ENCODE data around the gene ADAM15.

The ADAM15 gene

DNA sequence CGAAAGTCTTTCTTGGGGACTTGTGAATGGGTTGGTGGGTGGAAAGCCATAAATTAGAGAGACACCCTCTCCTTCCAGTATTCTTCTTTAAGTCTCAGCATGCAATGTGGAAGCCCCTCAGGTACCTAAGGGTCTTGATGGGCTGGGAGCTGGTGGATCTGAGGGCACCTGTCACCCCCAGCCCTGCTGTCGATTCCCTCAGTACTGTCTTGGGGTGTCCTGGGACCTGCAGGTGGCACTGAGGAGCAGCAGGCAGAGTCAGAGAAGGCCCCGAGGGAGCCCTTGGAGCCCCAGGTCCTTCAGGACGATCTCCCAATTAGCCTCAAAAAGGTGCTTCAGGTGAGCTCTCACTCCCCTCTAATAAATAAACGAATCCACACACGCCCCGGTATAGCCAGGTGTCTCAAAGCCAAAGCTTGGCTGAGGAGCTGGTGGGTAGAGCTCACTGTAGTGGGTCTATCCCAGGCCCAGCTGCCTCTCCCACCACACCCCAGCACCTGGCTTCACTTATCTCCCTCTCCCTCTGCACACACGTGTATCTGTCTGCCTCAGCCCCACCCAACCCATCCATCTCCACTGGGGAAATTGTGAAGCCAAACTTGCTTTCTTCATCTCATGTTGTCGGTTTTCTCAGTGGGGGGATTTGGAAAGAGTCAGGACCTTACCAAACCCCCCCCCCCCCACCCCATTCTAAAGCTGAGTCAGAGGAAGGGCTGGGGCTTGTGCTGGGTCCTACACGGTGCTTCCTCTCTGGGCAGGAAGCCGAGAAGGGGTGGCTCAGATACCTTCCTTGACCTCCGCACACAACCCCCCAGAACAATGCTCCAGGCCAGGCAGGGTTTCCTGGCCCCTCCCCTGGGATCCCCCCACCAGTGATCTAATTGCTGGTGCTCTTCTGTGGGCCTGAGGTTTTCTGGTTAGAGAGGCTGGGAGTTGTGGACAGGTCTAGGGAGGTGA lies 1.6 kb downstream of the ADAM15 start:
- peak; percentile 61 for DNase-seq

DNA sequence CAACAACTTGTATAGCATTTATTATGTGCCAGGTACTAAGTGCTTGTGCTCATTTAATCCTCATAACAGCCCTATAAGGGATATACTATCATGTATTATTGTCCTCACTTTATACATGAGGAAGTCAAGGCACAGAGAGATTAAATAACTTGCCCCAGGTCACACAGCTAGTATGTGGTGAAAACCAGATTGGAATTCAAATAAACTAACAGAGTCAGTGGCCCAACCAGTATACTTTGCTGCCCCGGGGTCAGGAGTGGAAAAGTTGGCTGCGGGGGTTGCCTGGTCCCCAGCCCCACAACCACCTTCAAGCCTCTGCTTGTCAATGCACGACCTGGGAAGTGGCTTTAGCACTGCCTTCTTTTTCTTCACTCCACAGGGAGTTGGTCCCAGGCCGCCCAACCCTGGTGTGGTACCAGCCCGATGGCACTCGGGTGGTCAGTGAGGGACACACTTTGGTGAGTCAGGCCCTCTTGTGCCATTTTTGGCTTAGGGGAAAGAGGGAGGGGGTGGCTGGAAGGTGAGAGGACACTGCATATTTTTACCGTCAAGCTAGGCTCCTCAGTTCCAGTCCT lies 2.5 kb downstream of the ADAM15 start:
- DNase-seq, result no peak

DNA sequence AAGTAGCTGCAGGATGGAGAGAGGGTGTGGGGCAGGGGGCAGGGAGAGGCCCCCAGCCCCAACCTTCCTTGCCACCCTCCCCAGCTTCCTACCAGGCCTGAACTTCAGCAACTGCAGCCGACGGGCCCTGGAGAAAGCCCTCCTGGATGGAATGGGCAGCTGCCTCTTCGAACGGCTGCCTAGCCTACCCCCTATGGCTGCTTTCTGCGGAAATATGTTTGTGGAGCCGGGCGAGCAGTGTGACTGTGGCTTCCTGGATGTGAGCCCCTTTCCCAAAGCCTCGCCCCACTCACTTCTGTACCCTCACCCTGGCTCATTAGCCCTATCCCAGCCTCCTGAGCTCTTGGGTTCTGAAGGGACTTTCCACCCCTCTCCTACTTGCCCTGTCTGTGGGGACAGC lies 6.0 kb downstream of the ADAM15 start:
- DNase-seq, result no peak

DNA sequence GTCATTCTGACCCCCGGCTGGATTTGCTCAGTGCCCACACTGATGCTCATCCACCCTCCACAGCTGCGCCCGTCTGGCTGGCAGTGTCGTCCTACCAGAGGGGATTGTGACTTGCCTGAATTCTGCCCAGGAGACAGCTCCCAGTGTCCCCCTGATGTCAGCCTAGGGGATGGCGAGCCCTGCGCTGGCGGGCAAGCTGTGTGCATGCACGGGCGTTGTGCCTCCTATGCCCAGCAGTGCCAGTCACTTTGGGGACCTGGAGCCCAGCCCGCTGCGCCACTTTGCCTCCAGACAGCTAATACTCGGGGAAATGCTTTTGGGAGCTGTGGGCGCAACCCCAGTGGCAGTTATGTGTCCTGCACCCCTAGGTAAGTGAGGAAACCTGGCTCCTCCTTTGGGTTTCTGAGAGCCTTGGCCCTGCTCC lies 6.7 kb downstream of the ADAM15 start:
- no peak for DNase-seq

DNA sequence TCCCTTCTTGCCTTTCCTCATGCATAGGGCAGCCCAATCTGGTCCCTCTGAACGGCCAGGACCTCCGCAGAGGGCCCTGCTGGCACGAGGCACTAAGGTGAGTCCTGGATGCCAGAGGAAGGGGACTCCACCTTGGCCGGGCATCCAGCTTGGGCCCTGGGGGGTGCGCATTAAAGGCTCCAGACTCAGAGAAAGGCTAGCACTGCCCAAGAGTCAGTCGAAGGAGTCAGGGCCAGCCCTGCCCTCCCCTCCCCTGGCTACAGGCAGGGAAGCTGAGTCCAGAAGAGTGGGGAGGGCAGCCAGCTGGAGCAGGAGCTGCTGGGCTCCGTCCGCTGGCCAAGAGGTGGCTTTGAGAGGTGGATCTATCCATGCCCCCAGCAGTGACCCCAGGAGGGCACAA lies 9.6 kb downstream of the ADAM15 start:
- no peak for DNase-seq

DNA sequence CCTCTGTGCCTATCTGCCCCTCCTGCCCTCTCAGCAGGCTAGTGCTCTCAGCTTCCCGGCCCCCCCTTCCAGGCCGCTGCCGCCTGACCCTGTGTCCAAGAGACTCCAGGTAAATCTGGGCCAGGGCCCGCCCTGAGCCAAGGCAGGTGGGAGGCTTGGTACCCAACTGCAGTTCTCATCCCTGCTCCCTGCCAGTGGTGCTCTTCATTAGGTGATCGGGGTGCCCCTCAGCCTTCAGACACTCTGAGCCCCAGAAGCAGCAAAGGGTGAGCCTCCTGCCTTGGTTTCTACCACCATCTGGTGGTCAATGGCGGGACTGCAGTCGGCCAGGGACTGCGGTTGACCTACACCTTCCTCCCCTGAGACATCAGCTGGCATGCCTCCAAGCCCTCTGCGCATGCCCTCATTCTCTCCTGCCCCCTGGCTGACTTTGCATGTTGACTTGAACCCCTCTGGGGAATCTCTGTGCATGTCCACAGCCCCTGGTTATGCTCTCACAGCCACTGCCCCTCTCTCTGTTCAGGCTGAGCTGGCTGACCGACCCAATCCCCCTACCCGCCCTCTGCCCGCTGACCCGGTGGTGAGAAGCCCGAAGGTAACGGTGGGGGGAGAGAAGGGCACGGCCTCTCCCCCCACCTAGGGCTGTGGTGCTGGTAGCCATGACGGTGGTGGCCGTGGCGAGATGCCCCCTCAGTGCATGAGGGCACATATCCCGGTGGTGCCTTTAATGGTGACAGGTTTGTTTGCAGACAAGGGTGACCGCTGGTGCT lies 10.4 kb downstream of the ADAM15 start:
- DNase-seq, result peak; percentile 100

DNA sequence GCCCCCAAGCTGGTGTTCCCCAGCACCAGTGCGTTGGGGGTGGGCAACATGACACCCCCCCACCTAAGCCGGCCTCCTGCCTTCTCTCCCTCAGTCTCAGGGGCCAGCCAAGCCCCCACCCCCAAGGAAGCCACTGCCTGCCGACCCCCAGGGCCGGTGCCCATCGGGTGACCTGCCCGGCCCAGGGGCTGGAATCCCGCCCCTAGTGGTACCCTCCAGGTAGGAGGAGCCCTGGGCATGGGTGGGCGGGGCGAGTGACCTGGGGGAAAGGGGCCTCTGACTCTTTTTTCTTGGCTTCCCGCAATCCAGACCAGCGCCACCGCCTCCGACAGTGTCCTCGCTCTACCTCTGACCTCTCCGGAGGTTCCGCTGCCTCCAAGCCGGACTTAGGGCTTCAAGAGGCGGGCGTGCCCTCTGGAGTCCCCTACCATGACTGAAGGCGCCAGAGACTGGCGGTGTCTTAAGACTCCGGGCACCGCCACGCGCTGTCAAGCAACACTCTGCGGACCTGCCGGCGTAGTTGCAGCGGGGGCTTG lies 11.1 kb downstream of the ADAM15 start:
- DNase-seq, result no peak

DNA sequence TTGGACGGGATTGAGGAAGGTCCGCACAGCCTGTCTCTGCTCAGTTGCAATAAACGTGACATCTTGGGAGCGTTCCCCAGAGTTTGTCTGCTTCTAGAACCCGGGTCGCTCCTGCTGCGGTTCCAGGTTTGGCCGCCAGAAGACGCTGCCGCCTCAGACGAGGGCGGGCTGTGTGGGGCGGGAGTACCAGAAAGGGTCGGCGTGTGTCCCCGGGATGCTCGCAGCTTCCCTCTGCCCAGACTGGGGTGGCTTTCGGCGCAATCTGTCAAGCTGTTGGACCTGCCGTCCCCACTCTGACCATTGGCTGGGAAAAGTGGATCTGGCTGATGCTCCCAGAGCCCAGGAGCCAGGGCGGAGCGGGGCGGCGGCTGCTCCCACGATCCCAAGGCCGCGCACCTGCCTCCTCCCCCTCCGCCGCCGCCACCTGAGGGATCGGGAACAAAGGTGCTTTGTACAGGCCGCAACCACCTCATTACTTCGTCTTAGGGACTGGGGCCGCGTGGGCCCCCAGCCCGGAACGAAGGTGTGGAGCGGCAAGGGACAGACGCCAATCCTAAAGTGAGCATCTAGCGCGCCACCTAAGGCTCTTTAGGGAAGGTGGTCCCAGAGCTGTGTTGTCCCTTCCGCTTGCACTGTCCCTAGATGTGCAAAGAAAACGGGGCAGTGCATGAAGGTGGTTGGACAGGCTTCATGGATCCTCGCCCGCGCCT lies 11.7 kb downstream of the ADAM15 start:
- peak; percentile 93 for DNase-seq

DNA sequence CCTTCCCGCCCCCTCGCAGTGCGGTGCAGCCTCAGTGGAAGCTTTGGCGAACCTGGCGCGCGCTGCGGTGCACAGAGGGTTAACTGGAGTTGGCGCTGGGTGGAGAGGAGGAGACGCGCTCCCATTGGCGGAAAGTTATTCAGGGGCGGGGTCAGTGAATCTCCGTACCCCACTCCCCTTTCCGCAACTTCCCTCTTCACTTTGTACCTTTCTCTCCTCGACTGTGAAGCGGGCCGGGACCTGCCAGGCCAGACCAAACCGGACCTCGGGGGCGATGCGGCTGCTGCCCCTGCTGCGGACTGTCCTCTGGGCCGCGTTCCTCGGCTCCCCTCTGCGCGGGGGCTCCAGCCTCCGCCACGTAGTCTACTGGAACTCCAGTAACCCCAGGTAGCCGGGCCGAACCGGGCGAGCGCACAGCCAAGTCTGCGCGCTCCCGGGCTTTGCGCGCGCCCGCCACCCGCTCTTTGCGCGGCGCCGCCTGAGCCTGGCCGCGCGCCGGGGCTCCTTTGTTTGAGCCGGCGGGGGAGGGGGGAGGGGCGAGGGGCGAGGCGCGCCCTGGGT lies 12.5 kb downstream of the ADAM15 start, which contains the start of gene EFNA4:
Gene EFNA4 (plus strand): TSS at position 191 of the 561 bp plus-strand sequence. CDS start 84 bp downstream, at position 275.
- peak; percentile 88 for DNase-seq

DNA sequence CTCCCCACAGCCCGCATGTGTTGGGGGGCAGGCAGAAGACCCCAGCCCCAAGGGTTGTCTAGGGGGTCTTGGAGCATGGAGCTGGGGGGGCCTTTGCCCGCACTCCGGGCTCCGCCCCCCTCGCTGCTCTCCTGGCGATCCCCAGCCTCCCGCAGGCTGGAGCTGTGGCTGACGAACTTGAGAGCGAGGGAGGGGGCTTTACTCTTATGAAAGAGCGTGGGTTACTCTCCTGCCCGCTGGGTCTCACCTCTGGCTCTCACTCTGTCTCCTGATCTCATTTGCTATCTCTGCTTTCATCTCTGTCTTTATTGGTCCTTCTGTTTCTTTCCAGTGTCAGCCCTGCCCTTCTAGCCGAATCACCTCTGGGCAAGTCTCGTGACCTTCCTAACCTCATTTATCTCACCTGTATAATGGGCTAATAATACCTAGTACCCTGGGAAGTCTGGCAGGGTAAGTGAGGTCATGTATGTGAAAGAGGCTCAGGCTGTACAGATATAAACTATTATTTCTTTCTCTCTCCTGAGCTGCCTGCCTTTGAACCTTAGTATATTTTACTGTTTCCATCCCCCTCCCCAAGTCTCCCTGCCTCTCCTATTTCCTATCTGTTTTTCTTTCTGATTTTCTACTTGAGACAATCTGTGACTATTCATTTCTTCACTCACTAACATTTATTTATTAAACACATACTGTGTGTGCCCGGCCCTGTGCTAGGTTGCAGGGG lies 13.2 kb downstream of the ADAM15 start:
- DNase-seq, result peak; percentile 66

DNA sequence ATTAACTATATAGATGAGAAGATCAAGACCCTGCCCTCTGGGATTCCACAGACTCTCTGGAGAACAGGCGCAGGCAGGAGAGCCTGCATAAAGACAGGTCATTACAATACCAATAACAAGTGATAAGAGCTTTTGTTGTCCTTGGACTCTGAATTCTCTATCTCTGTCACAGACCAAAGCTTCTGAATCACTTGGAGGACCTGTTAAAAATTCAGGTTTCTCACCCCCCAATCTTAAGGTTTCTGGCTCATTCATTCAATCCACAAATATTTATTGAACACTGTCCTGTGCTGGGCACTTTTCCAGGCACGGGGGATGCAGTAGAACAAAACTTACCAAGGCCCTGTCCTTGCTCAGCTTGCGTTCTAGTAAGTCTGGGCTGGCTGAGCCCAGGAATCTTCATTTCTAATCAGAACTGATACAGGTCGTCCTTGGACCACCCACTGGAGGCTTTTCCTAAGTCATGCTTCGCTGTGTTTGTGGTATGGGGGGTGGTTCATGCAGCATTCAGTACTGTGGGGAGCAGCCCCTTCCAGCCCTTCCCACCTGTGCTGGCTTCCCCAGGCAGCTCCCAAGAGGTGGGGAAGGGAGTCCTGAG lies 13.8 kb downstream of the ADAM15 start:
- DNase-seq, result no peak

DNA sequence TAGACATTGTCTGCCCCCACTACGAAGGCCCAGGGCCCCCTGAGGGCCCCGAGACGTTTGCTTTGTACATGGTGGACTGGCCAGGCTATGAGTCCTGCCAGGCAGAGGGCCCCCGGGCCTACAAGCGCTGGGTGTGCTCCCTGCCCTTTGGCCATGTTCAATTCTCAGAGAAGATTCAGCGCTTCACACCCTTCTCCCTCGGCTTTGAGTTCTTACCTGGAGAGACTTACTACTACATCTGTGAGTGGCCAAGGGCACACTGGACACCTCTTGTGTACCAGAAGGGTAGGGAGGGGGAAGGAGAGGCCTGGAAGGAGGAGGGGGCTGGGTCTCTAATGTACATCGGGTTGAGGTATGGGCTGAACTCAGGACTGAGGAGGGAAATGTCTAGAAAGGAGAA lies 15.7 kb downstream of the ADAM15 start:
- DNase-seq, result no peak

DNA sequence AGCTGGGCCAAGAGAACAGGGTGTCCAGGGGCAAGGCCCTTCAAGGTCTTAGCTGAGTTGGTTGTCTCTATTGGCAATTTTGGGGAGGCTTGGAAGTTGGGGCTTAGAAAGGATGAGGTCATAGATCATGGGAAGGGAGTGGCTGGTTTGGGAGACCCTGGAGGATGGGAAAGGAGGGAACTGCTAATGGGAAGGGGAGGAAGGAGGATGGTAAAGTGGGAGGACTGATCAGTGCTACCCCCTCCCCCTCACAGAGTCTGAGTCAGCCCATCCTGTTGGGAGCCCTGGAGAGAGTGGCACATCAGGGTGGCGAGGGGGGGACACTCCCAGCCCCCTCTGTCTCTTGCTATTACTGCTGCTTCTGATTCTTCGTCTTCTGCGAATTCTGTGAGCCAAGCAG lies 17.5 kb downstream of the ADAM15 start:
- no peak for DNase-seq

DNA sequence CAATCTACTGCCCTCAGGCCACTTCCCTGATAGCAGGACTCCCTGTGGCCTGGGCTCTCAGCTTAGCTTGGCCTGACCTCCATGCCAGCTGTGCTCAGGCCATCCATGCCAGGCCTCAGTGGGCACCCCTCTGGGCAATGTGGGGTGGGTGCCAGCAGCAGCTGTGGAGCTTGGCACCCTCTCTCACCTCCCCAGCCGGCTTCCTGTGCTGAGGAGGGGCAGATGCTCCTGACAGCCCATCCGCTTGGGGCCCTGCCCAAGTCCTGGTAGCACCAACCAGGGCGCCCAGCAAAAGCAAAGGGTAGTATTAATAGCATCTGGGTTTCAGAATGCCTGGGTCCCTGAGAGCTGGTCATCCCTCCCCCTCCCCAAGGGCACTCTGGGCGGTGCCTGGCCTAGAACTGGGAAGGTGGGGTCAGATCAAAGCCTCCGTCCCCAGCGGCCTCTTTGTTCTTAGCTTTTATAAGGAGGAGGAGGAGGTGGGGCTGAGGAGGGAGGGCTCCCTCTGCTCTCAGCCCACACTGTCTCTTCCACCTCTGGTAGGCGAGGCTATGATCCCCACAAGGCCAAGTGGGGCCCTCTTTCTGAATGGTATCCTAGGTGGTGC lies 18.5 kb downstream of the ADAM15 start:
- no peak for DNase-seq

DNA sequence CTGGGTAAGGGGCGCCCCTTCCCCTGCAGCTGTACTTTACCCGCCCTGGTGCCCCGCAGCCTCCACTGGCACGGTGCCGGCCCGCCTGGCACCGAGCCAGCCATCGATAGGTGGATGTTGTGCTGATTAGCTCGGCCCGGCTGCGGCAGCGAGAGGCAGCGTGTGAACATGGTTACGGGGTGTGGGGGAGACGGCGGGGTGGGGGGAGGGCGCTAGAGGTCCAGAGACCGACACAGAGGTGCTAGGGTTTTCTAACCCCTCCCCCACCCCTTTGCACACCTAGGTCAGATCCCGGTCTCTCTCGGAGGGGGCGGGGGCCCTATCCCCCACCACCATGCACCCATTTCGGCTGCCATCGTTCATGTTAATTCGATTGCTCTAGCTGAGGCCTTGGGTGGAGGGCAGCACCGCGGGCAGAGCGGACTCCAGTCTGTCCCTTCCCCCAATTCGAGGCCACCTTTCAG lies 19.1 kb downstream of the ADAM15 start:
- DNase-seq, result no peak

DNA sequence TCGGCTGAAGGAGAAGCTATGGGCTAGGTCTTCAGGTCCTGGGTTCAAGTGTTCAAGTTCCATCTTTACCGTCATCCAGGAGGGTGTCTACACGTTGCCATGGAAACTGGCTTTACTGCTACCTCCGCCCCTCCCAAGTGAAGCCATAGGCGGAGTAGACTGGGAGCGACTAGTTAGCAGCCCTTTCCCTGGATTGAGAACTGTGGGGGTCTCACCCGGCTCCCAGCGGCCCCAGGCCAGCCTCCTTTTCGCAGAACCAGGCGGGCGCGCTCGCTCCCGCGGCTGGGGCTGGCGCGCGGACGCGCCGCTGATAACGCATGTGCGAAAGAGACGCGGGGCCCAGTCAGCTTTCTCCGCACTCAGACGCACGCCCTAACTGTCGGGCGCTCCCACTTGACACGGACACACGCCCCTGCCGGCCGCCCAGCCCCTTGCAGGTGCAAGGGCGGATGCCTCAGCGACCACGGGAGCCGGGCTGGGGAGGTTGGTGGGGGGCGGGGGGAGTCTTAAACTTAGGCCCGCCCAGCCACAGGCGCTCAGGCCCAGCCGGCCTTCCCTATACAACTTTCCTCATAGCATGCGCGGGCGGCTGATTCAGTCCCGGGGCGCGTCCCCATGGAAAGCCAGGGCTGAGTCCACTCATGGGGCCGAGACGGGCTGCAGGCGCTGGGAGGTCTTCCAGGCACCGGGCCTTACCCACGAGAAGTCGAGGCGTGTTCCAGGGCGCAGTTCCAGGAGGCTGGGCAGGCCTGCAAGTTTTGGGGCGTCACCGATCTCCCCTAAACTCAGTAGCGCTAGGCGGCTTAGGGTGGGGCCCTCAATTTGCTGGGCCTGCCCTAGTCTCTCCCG lies 19.8 kb downstream of the ADAM15 start:
- DNase-seq, result peak; percentile 85

DNA sequence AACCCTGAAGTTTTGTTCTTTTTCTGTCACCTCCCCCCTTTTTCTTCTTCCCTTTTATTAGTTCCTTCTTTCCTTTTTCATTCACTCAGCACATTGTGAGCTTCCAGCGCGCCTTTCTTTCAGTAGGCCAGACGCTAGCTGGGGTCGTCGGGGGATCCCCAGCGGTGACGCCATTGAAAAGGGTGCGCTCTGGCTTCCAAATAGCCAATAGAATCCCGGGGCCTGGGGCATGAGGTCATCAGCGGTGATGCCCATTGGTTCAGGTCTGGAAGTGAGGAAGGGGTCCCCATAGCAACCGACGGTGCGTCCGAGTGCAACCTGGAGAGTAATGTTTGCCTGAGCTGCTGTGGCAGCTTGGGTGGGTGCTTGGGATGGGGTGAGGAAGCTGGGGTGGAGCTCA lies 20.6 kb downstream of the ADAM15 start:
- no peak for DNase-seq

DNA sequence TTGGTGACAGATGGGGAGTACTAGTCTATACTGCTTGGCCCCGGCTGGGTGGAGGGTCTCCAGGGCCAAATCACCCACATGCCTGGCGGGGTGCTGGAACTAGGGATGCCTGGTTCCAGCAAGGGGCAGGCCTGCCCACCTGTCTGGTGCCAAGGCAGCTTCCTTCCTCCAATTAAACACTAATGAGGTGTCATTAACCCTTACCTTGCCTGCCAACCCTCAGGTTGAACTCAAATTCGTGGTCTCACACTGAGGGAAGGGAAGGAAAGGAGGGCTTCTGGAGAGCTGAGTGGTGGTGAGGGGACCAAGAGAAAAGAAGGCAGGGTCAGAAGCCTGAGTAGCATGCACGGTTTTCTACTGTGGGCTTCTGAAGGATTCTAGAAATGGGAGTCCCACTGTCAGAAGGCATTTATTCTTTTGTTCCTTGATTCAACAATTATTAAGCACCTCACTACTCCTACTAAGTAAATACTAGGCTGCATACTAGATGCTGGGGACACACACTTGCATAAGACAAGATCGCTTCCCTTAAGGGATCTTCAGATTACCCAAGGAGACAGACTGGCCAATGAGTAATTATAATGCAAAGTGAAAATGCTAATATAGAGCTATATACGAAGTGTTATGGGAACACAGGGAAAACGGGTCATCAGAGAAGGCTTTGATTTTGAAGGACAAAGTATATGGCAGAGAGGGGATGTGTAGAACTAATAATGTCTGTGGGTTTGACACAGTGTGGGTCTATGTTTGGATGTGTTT lies 21.6 kb downstream of the ADAM15 start:
- no peak for DNase-seq

Data from activated CD8-positive, alpha-beta memory T cell treated with anti-CD3 and anti-CD28 coated beads, Interleukin-2, amount 50 U/mL, for 48 hours (primary cell).